CD4-positive, alpha-beta T cell treated with Interleukin-17A for 4 hours (primary cell): ENCODE data around the gene AUTS2.

Source experiments
- DNase-seq: peaks from one replicate; pipeline ENCODE4 v3.0.0-alpha.2; 2020; ENCODE audit warnings: mixed read lengths

AUTS2 gene

GRCh38 chr7:69799048-69799697 lies 200.9 kb downstream of the AUTS2 start:
- no peak for DNase-seq

GRCh38 chr7:69799990-69800389 lies 201.7 kb downstream of the AUTS2 start:
- no peak for DNase-seq

GRCh38 chr7:69800495-69800894 lies 202.2 kb downstream of the AUTS2 start:
- DNase-seq = no peak

- DNase-seq = no peak
Observed at GRCh38 chr7:69801729-69802682, 203.7 kb downstream of the AUTS2 start.

- DNase-seq = no peak
Observed at GRCh38 chr7:69803699-69804516, 205.6 kb downstream of the AUTS2 start.

- DNase-seq = no peak
Observed at GRCh38 chr7:69804962-69805361, 206.7 kb downstream of the AUTS2 start.

GRCh38 chr7:69808391-69808790 lies 210.1 kb downstream of the AUTS2 start:
- no peak for DNase-seq

- no peak for DNase-seq
Observed at GRCh38 chr7:69811476-69812308, 213.4 kb downstream of the AUTS2 start.

GRCh38 chr7:69812756-69813155 lies 214.5 kb downstream of the AUTS2 start:
- DNase-seq = no peak

- DNase-seq = no peak
Observed at GRCh38 chr7:69813637-69814240, 215.5 kb downstream of the AUTS2 start.

GRCh38 chr7:69814421-69814962 lies 216.2 kb downstream of the AUTS2 start:
- no peak for DNase-seq

GRCh38 chr7:69816501-69816900 lies 218.2 kb downstream of the AUTS2 start:
- no peak for DNase-seq

GRCh38 chr7:69817121-69817520 lies 218.8 kb downstream of the AUTS2 start:
- DNase-seq = no peak

GRCh38 chr7:69817841-69818635 lies 219.8 kb downstream of the AUTS2 start:
- no peak for DNase-seq

- no peak for DNase-seq
Observed at GRCh38 chr7:69818636-69819332, 220.5 kb downstream of the AUTS2 start.

GRCh38 chr7:69819333-69819705 lies 221.0 kb downstream of the AUTS2 start:
- DNase-seq = no peak

GRCh38 chr7:69820479-69821192 lies 222.4 kb downstream of the AUTS2 start:
- DNase-seq = no peak

GRCh38 chr7:69822386-69822785 lies 224.1 kb downstream of the AUTS2 start:
- DNase-seq = no peak

GRCh38 chr7:69823151-69823744 lies 225.0 kb downstream of the AUTS2 start:
- DNase-seq = no peak
